ENCODE data around the gene CST9. TPM values are rescaled to one million over a fixed set of nuclear protein-coding genes. Genes with fewer than 3 reads are reported as not detected.
"Not testable (repeated sequence)": the region's sequence is repeated elsewhere in the genome, so short reads cannot be mapped to it uniquely, and the experiment has no call there.

CST9 gene
- total RNA-seq, 1 experiment from 2014 or later: not detected

- DNase-seq (ENCODE audit: low read depth, low spot score): no peak
- in situ Hi-C loops (cut with HindIII; ENCODE audit: low pct_unique_long_range_greater_than_20kb, low sequenced_read_pairs): no loop called here
Measured at GRCh38 chr20:23629017-23629541, 23.4 kb upstream of the CST9 start.

- DNase-seq (ENCODE audit: low read depth, low spot score): no peak
- in situ Hi-C loops (cut with HindIII; ENCODE audit: low pct_unique_long_range_greater_than_20kb, low sequenced_read_pairs): no loop called here
Measured at GRCh38 chr20:23628402-23629016, 22.8 kb upstream of the CST9 start.

DNA sequence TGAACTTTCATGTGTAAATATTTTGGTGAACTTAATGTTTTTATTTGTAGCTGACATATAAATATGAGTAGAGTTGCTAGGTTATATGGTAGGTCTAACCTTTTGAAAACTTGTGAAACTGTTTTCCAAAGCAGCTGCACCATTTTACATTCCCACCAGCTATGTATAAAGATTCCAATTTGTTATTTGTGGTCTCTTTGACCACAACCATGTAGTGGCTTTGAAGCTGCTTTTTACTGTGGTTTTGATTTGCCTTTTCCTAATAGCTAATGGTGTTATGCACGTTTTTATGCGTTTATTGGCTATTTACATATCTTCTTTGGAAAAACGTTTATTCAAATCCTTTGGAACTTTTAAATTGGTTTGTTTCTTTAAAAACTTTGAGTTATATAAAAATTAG, 21.8 kb upstream of the CST9 start:
- DNase-seq (ENCODE audit: low read depth, low spot score): no peak
- in situ Hi-C loops (cut with HindIII; ENCODE audit: low pct_unique_long_range_greater_than_20kb, low sequenced_read_pairs): no loop called here

GRCh38 chr20:23626040-23626620, 20.4 kb upstream of the CST9 start:
- in situ Hi-C loops (cut with HindIII; ENCODE audit: low pct_unique_long_range_greater_than_20kb, low sequenced_read_pairs): no loop called here
- no peak for DNase-seq (ENCODE audit: low read depth, low spot score)

GRCh38 chr20:23625236-23625964, 19.7 kb upstream of the CST9 start:
- peak; percentile 52 for DNase-seq (ENCODE audit: low read depth, low spot score)
- in situ Hi-C loops (cut with HindIII; ENCODE audit: low pct_unique_long_range_greater_than_20kb, low sequenced_read_pairs): no loop called here

- in situ Hi-C loops (cut with HindIII; ENCODE audit: low pct_unique_long_range_greater_than_20kb, low sequenced_read_pairs): no loop called here
- DNase-seq (ENCODE audit: low read depth, low spot score): no peak
Measured at GRCh38 chr20:23624324-23624691, 18.6 kb upstream of the CST9 start.

DNA sequence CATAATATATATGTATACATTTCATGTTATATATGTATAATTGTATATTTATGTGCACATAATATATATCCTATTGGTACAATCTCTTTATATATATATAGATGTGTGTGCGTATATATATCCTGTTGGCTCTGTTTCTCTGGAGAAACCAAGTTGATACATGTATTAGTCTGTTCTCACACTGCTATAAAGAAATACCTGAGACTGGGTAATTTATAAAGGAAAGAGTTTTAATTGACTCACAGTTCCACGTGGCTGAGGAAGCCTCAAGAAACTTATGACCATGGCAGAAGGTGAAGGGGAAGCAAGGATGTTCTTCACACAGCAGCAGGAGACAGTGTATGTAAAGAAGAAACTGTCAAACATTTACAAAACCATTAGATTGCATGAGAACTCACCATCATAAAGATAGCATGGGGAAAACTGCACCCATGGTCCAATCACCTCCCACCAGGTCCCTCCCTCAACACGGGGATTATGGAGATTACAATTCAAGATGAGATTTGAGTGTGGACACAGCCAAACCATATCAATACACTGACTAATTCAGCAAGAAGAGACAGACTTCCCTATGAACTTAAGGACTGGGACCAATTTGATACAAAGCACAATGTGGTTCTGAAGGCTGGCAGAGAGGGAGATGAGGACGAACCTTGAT, 18.1 kb upstream of the CST9 start:
- in situ Hi-C loops (cut with HindIII; ENCODE audit: low pct_unique_long_range_greater_than_20kb, low sequenced_read_pairs): no loop called here
- no peak for DNase-seq (ENCODE audit: low read depth, low spot score)

DNA sequence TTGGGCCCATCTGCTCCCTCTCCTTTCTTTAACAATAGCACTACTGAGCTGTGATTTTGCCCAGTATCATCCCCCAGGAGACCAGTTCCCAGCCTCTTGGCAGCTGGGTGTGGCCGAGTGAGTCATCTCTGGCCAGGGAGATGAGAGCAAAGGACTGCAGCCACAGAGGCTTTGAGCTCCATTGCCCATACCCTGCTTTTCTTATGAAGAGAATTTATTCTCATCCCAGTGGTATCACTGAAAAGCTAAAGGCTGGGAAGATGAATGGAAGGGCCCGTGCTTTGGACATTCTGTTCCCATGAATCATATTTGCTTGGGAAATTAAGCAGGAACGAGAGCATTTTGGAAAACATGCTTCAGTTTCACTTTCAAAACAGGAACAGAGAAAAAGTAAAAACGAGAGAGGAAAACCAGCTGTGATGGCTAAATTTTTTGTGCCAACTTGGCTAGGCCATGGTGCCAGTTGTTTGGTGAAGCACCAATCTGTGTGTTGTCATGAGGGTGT, 17.2 kb upstream of the CST9 start:
- in situ Hi-C loops (cut with HindIII; ENCODE audit: low pct_unique_long_range_greater_than_20kb, low sequenced_read_pairs): no loop called here
- peak; percentile 88 for DNase-seq (ENCODE audit: low read depth, low spot score)

DNA sequence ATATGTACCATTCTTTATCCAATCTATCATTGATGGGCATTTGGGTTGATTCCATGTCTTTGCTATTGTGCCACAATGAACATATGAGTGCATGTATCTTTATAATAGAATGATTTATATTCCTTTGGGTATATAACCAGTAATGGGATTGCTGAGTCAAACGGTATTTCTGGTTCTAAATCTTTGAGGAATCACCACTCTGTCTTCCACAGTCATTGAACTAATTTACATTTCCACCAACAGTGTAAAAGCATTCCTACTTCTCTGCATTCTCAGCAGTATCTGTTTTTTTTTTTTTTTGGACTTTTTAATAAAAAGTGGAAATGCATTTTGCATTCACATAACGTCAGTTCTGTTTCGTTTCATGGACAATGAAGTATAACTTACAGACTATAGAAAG, 16.7 kb upstream of the CST9 start:
- DNase-seq (ENCODE audit: low read depth, low spot score); in situ Hi-C loops (cut with HindIII; ENCODE audit: low pct_unique_long_range_greater_than_20kb, low sequenced_read_pairs): not testable (repeated sequence)

DNA sequence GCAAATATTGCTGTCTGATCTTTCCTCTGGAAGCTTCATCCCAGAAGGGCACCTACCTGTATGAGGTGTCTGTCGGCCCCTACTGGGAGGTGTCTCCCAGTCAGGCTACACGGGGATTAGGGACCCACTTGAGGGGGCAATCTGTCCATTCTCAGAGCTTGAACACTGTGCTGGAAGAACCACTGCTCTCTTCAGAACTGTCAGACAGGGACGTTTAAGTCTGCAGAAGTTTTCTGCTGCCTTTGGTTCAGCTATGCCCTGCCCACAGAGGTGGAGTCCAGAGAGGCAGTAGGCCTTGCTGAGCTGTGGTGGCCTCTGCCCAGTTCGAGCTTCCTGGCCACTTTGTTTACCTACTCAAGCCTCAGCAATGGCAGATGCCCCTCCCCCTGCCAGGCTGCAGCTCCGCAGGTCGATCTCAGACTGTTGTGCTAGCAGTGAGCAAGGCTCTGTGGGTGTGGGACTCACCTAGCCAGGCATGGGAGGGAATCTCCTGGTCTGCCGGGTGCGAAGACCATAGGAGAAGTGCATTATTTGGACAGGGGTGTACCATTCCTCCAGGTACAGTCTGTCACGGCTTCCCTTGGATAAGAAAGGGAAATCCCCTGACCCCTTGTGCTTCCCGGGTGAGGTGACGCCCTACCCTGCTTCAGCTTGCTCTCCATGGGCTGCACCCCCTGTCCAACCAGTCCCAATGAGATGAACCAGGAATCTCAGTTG, 15.1 kb upstream of the CST9 start:
- DNase-seq (ENCODE audit: low read depth, low spot score); in situ Hi-C loops (cut with HindIII; ENCODE audit: low pct_unique_long_range_greater_than_20kb, low sequenced_read_pairs): not testable (repeated sequence)

DNA sequence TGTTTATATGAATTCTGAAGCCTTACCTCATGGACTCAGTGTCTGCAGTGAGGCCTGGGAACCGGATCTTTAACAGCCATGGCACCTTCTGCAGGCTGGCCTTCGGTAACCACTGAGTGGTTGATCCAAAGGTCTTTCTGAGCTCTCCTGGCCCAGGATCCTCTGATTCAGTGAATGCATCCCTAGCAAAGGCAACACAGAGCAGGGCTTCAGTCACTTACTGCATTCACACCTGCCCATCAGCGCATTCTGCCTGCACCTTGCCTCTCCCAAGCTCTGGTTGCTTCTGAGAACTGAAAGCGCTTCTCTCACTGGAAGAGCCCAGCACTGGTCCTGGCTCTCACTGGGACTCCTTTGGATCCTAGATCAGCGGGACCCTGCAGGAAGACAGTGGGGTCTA, 8.4 kb upstream of the CST9 start:
- in situ Hi-C loops (cut with HindIII; ENCODE audit: low pct_unique_long_range_greater_than_20kb, low sequenced_read_pairs): no loop called here
- no peak for DNase-seq (ENCODE audit: low read depth, low spot score)

DNA sequence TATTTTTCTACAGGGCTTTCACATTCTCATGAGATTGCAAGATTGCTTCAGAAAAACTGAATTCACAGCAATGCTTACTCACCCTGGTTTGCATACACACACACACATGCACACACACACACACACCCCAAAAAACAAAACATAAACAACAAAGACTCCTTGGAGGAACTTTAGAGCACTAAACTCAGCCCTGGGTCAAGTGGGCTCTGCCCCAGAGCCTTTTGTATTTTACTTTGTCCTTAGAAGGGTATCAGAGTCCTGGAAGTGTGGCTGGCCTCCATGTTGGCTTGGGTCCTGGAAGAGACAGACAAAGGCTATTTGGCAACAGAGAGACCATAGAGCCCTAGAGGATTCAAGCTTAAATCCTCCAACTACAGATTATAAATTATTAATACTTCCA, 8.0 kb upstream of the CST9 start:
- in situ Hi-C loops (cut with HindIII; ENCODE audit: low pct_unique_long_range_greater_than_20kb, low sequenced_read_pairs): no loop called here
- DNase-seq (ENCODE audit: low read depth, low spot score): no peak

- in situ Hi-C loops (cut with HindIII; ENCODE audit: low pct_unique_long_range_greater_than_20kb, low sequenced_read_pairs): no loop called here
- DNase-seq (ENCODE audit: low read depth, low spot score): no peak
Measured at GRCh38 chr20:23612396-23612795, 6.7 kb upstream of the CST9 start.

DNA sequence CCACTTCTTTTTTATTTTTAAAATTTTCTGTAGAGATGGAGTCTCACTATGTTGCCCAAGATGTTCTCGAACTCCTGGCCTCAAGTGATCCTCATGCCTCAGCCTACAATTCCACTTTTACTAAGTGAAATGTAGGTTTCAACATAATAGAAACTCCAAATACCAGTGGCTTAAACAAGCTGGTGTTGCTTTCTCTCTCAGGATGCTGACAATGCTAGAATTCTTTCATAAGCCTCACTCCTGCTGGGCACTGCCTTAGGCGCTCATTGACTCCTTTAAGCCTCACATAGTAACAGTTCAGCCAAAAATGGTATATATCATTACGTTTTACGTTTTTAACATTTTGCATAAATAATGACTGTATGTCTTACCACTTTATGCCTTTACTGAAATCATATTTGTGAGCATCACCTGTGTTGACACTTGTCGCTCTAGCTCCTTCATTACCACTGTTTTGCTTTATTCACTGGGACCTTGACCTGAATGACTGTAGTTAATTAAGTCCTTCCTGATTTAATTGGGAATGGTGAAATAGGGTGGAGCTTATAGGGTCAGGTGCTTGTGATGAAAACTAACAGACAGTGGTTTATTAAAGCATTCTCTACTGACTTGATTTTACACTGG, 3.9 kb upstream of the CST9 start:
- no peak for DNase-seq (ENCODE audit: low read depth, low spot score)
- in situ Hi-C loops (cut with HindIII; ENCODE audit: low pct_unique_long_range_greater_than_20kb, low sequenced_read_pairs): no loop called here

- in situ Hi-C loops (cut with HindIII; ENCODE audit: low pct_unique_long_range_greater_than_20kb, low sequenced_read_pairs): no loop called here
- DNase-seq (ENCODE audit: low read depth, low spot score): no peak
Measured at GRCh38 chr20:23608251-23608846, 2.6 kb upstream of the CST9 start.

- in situ Hi-C loops (cut with HindIII; ENCODE audit: low pct_unique_long_range_greater_than_20kb, low sequenced_read_pairs): no loop called here
- DNase-seq (ENCODE audit: low read depth, low spot score): no peak
Measured at GRCh38 chr20:23607497-23608245, 2.0 kb upstream of the CST9 start.

All from SK-MEL-5 (cell line).